Ureter (tissue), 1 donor: Measurements from ENCODE around the gene MAU2. TPM values are rescaled to one million over a fixed set of nuclear protein-coding genes. Genes with fewer than 3 reads are reported as not detected.
A peak's percentile ranks its signal among the peaks of the same experiment; 100 is the strongest.

ENCODE experiments used
- DNase-seq: peaks from one replicate; pipeline ENCODE4 v3.0.0-alpha.2; 2020; ENCODE audit warnings: low spot score
- total RNA-seq: library from RNA; stranded (reverse); gene quantifications from one replicate; pipeline ENCODE4 v1.2.4, GENCODE V29; 2023
- donor health status: DM: yes; HTN: yes; CAD: no.

MAU2 gene, protein sequence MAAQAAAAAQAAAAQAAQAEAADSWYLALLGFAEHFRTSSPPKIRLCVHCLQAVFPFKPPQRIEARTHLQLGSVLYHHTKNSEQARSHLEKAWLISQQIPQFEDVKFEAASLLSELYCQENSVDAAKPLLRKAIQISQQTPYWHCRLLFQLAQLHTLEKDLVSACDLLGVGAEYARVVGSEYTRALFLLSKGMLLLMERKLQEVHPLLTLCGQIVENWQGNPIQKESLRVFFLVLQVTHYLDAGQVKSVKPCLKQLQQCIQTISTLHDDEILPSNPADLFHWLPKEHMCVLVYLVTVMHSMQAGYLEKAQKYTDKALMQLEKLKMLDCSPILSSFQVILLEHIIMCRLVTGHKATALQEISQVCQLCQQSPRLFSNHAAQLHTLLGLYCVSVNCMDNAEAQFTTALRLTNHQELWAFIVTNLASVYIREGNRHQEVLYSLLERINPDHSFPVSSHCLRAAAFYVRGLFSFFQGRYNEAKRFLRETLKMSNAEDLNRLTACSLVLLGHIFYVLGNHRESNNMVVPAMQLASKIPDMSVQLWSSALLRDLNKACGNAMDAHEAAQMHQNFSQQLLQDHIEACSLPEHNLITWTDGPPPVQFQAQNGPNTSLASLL
- total RNA-seq = 87.4 TPM

DNA sequence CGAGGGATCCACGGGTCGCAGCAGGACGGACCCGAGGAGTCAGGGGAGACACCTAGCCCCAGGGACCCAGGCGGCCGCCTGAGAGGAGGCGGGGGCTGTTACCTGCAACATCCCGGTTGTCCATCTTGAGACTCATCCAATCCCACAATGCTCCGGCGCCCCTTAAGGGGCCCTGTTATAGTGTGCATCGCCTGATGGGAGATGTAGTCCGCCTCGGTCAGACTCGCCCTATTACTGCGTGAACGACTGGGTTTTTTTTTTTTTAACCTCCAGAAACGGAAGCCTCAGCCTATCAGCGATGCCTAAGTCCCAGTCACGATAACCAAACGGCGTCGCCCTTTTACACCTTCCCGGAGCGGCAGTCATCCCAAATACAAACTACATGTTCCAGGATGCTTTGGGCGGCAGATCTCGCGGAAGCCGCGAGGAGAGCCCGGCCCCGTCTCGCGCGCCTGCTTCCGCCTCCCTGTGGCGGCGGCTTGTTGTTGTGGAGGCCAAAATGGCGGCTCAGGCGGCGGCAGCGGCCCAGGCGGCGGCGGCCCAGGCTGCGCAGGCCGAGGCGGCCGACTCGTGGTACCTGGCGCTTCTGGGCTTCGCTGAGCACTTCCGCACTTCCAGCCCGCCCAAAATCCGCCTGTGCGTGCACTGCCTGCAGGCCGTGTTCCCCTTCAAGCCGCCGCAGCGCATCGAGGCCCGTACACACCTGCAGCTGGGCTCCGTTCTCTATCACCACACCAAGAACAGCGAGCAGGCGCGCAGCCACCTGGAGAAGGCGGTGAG lies at the start of gene MAU2, which contains the start of gene SUGP1:
TSS of gene MAU2 (plus strand) at position 469 of the 780 bp plus-strand sequence. CDS start at position 500, 31 bp downstream.
TSS of gene SUGP1 (minus strand) at position 149 of the 780 bp plus-strand sequence. CDS start at position 136, 13 bp downstream.
- DNase-seq = peak; percentile 89

DNA sequence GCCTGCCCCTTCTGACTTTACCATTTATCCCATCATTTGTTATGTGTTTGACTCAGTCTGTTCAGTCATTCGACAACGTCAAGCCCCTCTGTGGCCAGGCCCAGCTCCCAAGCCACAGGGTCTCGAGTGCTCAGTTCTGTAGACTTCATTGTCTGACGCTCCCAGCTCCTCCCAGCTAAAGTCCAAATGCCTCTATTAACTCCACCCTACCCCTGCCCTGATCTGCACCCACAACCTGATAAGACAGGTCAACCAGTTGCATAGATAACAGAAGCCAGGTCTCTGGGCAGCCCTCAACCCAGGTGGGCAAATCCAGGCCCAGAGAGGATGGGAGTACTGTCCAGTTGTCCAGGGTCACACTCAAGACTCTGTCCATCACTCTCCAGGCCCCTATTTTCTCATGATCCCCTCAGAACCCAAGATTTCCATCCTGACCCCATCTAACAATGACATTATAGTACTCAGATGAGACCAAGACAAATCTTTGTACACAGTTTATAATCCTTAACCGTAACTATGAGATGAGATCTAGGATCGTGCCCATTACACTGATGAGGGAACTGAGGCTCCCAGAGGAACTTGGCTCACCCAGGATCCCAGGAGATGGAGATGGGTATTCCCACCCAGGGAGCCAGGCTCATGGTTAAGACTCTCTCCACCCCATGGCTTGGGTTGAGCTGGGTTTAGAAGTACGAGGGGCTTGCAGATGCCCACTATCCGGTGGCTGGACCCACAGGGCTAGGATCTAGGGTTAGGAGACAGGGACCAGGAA lies 48.6 kb upstream of the MAU2 start:
- no peak for DNase-seq

DNA sequence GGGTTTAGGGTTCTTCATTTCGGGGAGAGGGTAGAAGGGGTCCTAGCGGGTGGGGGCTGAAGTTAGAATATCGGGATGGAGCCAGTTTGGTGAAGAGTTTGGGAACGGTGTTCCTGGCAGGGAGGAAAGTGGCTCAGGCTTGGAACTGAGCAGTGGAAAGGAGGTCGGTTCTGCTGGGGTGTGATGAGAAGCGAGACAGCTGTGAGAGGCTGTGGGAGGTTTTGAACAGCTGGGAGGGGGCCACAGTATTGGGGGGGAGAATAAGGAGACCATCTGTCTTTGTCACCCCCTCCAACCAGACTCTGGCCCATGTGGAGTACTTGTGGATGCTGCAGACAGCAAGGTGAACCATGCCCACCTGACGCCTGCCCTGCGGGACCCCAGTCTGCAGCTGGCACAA lies 46.5 kb upstream of the MAU2 start:
- no peak for DNase-seq

DNA sequence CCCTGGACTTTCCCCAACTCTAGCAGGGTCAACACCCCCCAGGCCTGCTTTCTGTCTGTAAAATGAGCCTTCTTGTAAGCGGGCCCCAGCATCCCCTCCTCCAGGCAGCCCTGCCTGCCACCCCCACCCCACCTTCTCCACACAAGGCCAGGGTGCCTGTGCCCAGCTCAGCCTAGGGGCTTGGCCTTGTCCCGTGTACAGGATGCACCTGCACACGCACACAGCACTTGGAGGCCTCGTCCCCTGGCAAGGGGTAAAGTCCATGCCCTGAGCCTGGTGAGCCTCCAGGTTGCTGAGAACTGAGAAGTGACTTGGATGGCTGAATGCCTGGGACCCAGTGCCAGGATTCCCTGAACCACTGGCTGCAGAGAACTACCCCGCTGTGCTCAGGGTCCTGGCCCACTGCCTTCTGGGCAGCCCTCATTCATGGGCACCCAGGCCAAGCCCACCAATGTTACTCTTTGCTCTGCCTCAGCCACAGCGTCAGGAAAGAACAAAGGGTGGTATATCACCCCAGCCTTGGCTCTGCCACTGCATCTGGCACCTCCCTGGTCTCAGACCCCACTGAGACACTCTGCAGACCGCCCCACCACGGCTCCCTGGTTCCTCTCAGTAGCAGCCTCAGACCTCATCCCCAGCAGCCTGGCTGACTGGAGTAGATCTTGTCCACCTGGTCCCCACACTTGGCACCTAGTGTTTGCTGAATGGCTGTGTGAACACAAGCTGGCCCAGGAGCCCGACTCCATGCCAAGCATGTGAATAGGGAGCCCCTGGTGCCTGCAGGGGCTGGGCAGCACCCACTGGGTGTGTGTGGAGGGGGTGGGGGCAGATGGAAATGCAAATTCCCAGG lies 45.7 kb upstream of the MAU2 start:
- DNase-seq = no peak

DNA sequence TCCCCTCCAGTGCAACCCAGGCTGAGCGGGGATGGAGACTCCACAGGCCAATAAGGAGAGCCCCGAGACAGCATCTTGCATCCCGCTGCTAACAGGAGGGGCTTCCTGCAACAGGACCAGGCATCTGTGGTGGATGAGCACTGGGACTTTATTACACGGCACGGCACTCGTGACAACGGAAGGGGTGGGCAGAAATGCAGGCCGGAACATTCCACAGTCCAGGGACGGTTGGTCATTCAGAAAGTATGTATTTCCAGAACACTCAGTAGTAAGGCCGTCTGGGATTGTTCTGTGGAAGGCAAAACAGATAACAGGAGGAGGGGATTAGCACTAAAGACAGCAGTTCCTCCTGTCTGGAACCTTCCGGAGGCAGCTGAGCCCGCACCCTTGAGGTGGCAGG lies 44.2 kb upstream of the MAU2 start:
- DNase-seq = no peak

DNA sequence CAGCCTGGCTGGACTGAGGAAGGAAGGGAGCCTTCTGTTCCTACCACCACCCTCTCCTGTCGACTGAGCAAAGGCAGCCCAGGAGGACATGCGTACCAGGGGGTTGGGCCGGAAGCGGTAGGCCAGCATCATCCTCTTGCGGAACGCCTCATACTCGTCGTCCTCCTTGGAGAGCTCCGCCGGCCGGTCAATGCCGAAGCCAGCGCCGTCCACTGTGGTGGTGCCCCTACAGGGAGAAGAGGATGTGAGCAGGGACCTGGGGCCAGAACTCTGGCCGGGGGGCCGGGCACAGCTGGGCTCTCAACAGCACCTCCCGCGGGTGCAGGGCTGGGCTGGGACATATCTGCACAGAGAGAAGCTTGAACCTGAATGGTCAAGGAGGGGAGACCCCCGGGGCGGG lies 43.8 kb upstream of the MAU2 start:
- no peak for DNase-seq

DNA sequence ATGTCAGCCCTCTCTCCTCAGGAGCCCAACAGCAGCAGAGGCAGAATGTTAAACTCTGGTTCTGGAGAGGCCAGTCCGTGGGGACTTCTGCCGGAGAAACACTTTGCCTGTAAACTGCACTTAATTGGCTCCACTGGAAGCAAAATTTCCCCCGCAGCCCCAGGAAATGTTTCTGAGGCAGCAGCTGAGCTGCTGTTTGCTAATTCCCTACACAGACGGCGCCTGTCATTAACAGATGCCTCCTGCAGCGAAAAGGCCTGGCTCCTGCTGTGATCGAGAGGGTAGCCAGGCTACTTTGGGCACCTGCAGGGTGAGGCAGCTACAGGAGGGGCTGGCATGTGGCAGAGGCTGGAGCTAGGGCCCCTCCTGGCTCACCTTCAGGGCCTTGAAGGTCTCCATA lies 42.3 kb upstream of the MAU2 start:
- no peak for DNase-seq

DNA sequence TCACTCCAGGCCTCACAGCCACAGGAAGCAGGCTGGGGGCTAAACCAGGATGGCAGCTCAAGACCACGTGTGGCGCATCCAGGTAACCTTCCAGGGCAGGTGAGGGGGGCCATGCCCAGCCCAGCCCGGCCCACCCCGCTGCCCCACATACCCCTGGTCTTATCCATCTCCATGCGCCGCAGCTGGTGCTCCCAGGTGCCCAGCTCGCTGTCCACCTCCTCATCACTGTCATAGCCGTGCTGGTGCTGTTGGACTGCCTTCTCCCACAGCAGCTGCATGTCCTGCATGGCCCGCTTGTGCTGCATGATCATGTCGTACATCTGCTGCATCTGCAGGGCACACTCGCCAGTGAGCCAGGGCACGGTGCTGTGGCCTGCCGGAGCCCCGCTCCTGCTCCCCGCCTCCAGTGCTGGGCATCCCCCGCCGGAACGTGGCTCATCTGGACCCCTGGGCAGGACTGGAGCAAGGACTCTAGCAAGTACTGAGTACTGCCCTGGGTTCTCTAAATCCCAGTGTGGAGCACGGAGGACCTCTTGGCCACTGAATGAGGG lies 41.5 kb upstream of the MAU2 start:
- no peak for DNase-seq

DNA sequence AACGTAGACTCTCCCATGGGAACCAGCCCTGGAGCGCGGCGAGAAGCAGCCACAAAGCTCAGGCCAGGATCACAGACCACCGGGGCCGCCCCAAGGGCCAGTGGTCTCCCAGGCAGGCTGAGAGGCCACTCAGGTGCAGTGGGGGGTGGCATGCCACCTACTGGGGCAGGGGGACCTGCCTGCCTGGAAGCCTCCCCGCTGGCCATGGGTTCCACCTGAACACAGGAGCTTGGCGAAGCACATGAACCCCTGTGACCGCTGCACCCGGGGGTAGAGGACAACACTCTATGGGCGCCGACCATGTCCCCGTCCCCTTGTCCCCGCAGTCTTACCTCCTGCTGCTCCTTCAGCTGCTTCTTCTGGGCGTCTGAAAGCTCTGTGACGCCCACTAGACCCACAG lies 40.8 kb upstream of the MAU2 start:
- no peak for DNase-seq

DNA sequence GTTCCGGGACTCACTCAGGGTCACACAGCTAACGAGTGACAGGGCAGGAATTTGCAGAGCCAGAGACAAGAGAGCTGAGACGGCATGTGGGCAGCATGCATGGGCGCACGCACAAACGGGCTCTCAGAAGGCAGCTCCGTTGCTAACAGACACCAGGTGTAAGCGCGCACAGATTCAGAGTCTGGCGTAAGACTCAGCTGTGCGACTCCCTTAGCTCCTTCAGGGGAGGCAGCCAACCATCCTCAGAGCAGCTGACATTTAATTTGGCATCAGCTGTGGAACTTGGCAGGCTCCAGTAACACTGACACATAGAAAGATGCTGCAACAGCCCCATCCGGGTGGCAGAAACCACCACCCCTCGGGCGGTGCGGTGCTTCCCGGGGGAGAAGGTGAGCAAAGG lies 40.1 kb upstream of the MAU2 start:
- DNase-seq = no peak

DNA sequence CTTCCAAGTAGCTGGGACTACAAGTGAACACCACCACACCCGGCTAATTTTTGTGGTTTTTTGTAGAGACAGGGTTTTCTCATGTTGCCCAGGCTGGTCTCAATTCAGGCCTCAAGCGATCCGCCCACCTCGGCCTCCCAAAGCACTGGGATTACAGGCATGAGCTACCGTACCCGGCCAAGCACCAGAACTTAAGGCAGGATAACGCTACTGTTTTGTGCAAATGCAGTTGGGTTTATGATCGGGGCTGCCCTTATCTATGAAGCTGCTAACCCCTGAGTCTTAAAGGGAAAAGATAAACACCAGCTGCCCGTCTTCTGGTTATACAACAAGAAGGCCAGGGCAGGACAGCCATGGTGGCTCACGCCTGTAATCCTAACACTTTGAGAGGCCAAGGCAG lies 34.9 kb upstream of the MAU2 start:
- no peak for DNase-seq

DNA sequence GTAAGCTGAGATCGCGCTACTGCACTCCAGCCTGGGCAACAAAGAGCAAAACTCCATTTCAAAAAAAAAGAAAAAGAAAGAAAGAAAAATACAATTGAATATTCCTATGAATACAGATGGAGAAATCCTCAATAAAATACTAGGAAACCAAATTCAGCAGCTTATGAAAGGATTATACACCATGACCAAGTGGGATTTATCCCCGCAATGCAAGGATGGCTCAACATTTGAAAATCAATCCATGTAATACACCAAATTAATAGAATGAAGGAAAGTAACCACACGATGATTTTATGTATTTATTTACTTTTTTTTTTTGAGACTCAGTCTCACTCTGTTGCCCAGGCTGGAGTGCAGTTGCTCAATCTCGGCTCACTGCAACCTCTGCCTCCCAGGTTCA lies 28.0 kb upstream of the MAU2 start:
- DNase-seq = no peak

DNA sequence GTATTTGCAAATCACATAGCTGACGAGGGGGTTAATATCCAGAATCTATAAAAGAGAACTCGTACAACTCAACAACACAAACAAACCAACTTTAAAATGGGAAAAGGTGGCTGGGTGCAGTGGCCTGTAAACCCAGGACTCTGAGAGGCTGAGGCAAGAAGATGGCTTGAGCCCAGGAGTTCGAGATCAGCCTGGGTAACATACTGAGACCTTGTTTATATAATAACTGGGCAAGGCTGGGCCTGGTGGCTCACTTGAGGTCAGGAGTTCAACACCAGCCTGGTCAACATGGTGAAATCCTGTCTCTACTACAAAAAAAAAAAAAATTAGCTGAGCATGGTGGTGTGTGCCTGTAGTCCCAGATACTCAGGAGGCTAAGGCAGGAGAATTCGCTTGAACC lies 25.7 kb upstream of the MAU2 start:
- no peak for DNase-seq

DNA sequence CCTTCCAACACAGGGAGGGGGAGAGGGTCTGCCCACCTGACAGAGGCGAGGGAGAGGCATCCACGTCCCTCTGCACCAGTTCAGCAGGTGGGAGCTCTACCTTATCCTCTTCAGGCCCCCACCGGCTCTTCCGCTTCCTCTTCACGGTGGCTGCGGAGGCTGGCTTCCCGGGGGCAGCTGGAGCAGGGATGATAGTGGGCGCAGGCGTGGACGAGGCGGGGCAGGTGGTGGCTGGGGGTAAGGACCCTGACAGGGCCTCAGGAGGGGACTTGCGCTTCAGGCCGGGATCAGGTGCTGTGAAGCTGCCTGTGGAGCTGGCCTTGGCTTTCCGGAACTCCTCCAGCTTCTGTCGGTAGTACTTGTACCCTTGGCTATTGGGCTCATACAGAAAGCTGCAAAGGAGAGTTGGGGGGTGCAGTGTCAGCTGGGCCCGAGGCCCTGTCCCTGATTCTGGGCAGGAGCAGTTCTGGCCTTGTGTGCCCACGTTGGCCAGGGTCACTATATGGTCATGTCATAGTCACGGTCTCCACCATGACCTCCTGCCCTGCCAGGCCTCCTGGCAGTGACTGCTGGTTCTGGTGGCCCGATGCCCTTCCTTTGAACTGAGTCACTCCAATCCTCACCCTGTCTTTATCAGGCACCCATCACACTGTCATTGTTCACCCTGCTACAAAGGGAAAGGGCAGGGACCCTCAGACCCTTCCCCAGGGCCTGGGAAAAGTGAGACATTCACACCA lies 23.5 kb upstream of the MAU2 start:
- no peak for DNase-seq

DNA sequence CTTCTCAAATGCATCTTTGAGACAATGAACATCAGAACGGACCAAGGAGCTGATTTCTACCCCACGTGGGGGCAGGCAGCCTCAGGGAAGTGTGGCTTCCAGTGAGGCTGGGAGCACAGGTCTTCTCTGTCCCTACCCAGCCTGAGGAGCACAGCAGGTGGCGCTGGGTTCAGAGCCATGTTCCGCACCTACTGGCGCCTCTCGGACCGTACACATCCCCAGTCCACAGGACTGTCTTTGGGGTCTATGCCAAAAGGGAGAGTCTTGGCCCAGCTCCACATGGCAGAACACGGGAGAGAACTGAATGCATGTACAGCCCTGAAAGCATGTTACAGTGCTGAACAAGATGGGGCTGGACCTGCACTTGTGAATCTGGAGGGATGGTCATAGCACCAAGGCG lies 22.9 kb upstream of the MAU2 start:
- no peak for DNase-seq

DNA sequence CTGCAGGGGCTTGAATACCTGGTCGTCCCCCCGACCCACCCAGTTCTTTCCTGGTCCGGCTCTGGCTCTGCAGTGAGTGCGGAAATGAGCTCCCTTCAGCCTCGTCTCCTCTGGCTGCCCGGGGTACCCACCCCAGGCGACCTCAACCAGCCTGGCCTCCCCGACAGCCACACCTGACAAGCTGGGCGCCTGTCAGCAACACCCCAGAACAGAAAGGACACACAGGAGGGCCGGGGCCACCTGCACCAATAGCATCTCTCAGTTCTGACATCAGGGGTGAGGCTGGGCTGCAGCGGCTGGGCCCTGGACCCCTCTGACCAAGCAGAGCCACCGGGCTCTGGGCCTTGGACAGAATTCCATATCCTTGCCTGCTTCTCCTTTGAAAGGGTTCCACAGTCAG lies 20.0 kb upstream of the MAU2 start:
- no peak for DNase-seq

DNA sequence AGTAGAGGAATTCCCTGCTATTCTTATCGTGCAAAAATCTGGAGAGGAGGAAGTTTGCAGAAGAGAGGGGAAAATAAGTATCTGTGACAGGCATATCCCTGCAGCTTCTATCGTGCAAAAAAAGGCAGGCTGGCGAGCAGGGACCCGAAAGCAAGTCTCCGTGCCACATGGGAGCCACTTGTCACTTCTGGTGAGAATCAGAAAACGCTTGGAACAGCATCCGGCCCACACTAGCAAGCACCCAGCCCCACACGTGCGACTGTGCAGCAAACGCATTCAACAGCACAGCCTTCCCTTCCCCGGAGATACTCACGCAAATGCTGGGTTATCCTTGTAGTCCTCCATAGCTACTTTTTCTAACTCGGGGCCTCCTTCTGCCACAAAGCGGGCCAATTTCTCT lies 17.2 kb upstream of the MAU2 start:
- no peak for DNase-seq

DNA sequence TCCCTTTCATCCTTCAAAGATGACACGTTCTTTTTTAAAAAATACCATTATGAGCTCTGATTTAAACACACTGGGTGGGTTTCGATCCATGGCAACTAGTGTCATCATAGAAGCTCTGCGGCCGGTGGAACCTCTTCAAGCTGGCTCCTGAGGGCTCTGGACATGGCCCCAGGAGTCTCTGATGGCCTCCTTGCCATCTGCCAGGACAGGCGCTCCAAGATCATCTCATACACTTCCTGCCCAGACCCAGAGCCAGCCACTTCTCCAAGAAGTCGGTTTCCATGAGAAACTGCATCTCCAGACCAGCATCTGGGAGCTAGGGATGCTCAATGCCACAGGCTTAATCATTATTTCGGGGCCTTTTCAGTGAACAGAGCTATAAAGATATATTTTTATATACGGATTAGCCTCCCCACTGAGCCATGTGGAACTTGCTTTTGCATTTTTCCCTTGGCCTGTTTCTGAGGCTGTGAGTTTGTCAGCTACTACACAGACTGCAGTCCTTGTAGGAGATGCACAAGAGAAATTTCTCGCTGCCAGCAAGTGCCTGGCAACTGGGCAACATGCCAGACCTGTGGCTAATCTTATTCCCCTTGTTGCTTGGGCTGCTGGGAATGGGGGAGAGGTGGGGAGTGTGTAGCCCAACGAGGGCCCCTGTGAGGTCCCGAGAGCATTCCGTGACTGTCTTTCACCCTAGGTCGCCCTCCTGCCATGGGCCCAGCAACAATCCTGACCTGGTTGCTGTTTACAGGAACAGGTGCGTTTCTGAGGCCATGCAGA lies 16.3 kb upstream of the MAU2 start:
- DNase-seq = no peak

DNA sequence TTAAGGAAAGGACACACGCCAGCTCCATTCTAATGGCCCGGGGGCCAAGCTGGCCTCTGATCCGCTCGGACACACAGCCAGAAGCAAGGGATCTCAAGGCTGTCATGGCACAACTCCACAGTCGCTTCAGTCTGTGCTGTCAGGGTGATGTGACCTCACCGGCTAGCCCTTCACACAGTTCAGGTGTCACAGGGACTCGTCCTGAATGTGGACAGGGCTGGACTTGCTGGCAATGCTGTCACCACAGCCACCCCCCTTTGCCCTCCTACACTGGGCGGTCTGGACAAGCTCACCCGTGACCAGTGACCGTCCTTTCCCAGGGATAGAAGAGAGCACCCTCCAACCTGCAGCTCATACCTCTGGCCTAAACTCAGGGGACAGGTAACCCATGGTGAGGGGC lies 15.6 kb upstream of the MAU2 start:
- DNase-seq = no peak
